H1 (cell line): ENCODE measurements around the gene IRF4. TPM values are rescaled to one million over a fixed set of nuclear protein-coding genes. Genes with fewer than 3 reads are reported as not detected.

Experiments used
- CHD1 ChIP-seq: IDR thresholded peaks from 2 replicates; pipeline ENCODE4 v1.6.1; 2012; ENCODE audit warnings: low read depth, low read length, improper control_type of control experiment
- CHD2 ChIP-seq: IDR thresholded peaks from 2 replicates; pipeline ENCODE4 v1.6.1; 2012; ENCODE audit warnings: low read length, improper control_type of control experiment
- FOSL1 ChIP-seq: IDR thresholded peaks from 2 replicates; pipeline ENCODE4 v1.6.1; 2011; ENCODE audit warnings: mild to moderate bottlenecking, low read depth, low read length, moderate library complexity; ENCODE audit not compliant: insufficient read depth
- RXRA ChIP-seq: IDR thresholded peaks from 2 replicates; pipeline ENCODE4 v1.6.1; 2011; ENCODE audit warnings: low read depth, mild to moderate bottlenecking, low read length, moderate library complexity; ENCODE audit not compliant: insufficient read depth
- SIRT6 ChIP-seq: IDR thresholded peaks from one replicate; pipeline ENCODE4 v1.7.1; 2012; ENCODE audit warnings: low read length, inconsistent platforms
- SP4 ChIP-seq: IDR thresholded peaks from 2 replicates; pipeline ENCODE4 v1.6.1; 2012; ENCODE audit warnings: low read length, inconsistent platforms
- polyA plus RNA-seq, 7 experiments: library from polyadenylated mRNA; depleted of rRNA in 3 of 7; stranded (reverse) in 5 of 7; unstranded in 2 of 7; fragments of >200 nt in 5 of 7; fragments of 200-250 nt in 2 of 7; gene quantifications; 1 replicate in 5 of 7; 2 replicates in 1 of 7; 4 replicates in 1 of 7; pipeline versions ENCODE4 v1.2.1 to v1.2.3, GENCODE V29; 2011 to 2013; ENCODE audit warnings: missing spikeins in 2 of 7, mixed read lengths in 2 of 7
- total RNA-seq: library from RNA; stranded (reverse); fragmentation: NEBNext Ultra II Directional; extraction: Animal tissue kit (Norgen Biotek cat#: 25700); gene quantifications from 2 replicates; pipeline ENCODE4 v1.2.1, GENCODE V29; 2021

IRF4 gene
- total and polyA plus RNA-seq, 2 of the 8 experiments (the other 6 are each of a cell fraction or from before 2014, with no cell fraction given), result 0.77 to 2.1 TPM

- TF ChIP-seq CHD1 (no peak), RXRA (no peak), SIRT6 (no peak), SP4 (no peak), CHD2 (no peak), FOSL1 (no peak)
Measured at GRCh38 chr6:401239-401993, 9.9 kb downstream of the IRF4 start (continued).
